ENCODE data around the gene CAPN2.

DNA sequence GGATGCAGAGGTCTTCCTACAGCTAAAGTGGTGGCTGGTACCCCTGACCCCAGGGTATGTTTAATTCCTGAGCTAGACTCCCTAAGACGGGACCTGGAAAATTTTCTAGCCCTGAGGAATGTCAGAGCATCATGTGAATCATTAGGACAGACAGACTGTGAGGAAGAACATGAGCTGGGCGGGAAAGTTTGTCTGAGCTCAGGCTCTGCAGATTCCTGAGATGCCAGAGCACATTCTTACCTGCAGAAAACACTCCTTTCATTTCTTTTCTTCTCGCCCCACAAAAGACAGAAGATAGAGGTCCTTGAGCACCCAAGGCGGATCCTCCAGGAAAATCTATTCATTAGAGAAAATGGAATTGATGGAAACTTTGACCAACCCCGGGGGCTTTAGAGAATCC lies 6.5 kb downstream of the CAPN2 start:
- TF ChIP-seq POLR2AphosphoS5 (IDR thresholded peaks at IDR 0.05): no peak
- TF ChIP-seq, protein P1, sequence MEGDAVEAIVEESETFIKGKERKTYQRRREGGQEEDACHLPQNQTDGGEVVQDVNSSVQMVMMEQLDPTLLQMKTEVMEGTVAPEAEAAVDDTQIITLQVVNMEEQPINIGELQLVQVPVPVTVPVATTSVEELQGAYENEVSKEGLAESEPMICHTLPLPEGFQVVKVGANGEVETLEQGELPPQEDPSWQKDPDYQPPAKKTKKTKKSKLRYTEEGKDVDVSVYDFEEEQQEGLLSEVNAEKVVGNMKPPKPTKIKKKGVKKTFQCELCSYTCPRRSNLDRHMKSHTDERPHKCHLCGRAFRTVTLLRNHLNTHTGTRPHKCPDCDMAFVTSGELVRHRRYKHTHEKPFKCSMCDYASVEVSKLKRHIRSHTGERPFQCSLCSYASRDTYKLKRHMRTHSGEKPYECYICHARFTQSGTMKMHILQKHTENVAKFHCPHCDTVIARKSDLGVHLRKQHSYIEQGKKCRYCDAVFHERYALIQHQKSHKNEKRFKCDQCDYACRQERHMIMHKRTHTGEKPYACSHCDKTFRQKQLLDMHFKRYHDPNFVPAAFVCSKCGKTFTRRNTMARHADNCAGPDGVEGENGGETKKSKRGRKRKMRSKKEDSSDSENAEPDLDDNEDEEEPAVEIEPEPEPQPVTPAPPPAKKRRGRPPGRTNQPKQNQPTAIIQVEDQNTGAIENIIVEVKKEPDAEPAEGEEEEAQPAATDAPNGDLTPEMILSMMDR (IDR thresholded peaks at IDR 0.05 in 8 of 11, conservative IDR thresholded peaks at IDR 0.05 in 3 of 11): no peak

All from spleen (tissue), 7 donors.